GM12891 (cell line): ENCODE measurements around the gene RMRP.

Experiments
- POLR2A ChIP-seq: IDR thresholded peaks from 2 replicates; pipeline ENCODE4 v1.6.1; 2011; ENCODE audit warnings: low read depth, low read length, control low read depth
- POLR2AphosphoS5 ChIP-seq: IDR thresholded peaks from 2 replicates; pipeline ENCODE4 v1.6.1; 2011; ENCODE audit warnings: low read depth, low read length, control low read depth
- TAF1 ChIP-seq: IDR thresholded peaks from 2 replicates; pipeline ENCODE4 v1.6.1; 2011; ENCODE audit warnings: low read depth, low read length, control low read depth

GRCh38 chr9:35705372-35705771, 47.6 kb upstream of the RMRP start:
- no peak for TF ChIP-seq POLR2AphosphoS5
- no peak for TF ChIP-seq TAF1
- TF ChIP-seq POLR2A: no peak
